Ascending aorta (tissue), 2 donors: Measurements from ENCODE around the gene SERINC3. TPM values are rescaled to one million over a fixed set of nuclear protein-coding genes. Genes with fewer than 3 reads are reported as not detected.

ENCODE experiments used
- DNase-seq, 2 donors: peaks; one replicate each; pipeline ENCODE4 v3.0.0-alpha.2; 2019; ENCODE audit warnings: low spot score in 2 of 2
- H3K27ac ChIP-seq, 2 donors: fragments of 200-600 bp; sonication (generic); one replicate each; pipeline ENCODE4 v1.5.1; 2016 to 2017; ENCODE audit warnings: mild to moderate bottlenecking in 1 of 2
- H3K27me3 ChIP-seq: fragments of 200-600 bp; sonication (generic); one replicate; pipeline ENCODE4 v1.5.1; 2017
- H3K36me3 ChIP-seq, 2 donors: fragments of 200-600 bp; sonication (generic); one replicate each; pipeline ENCODE4 v1.5.1; 2016
- H3K4me1 ChIP-seq, 2 donors: fragments of 200-600 bp; sonication (generic); one replicate each; pipeline ENCODE4 v1.5.1; 2016 to 2017; ENCODE audit warnings: mild to moderate bottlenecking in 1 of 2
- H3K4me3 ChIP-seq, 2 donors: fragments of 200-600 bp; sonication (generic); one replicate each; pipeline ENCODE4 v1.5.1; 2016 to 2017; ENCODE audit warnings: mild to moderate bottlenecking in 1 of 2
- H3K9me3 ChIP-seq, 2 donors: fragments of 200-600 bp; sonication (generic); one replicate each; pipeline ENCODE4 v1.5.1; 2016
- intact Hi-C: fragments of 100-400 bp; cut with DNase I; formaldehyde crosslinking; loops from one replicate; pipeline ENCODE4 v1.15.1; 2023
- total RNA-seq: library from RNA; depleted of rRNA; stranded (reverse); fragments of >200 nt; gene quantifications from one replicate; pipeline ENCODE4 v1.1.0, GENCODE V29; 2016
- TF ChIP-seq, protein P1 (sequence below), 3 experiments: fragments of 200-600 bp in 2 of 3; fragments of 450-650 bp in 1 of 3; sonication (generic) in 2 of 3; IDR thresholded peaks; one replicate each; pipeline ENCODE4 v1.5.1; 2016 to 2019; ENCODE audit warnings: antibody characterized with exemption in 3 of 3, mild to moderate bottlenecking in 1 of 3, moderate library complexity in 1 of 3

The SERINC3 gene
- total RNA-seq, 1 donor from 2014 or later: 78.1 TPM

DNA sequence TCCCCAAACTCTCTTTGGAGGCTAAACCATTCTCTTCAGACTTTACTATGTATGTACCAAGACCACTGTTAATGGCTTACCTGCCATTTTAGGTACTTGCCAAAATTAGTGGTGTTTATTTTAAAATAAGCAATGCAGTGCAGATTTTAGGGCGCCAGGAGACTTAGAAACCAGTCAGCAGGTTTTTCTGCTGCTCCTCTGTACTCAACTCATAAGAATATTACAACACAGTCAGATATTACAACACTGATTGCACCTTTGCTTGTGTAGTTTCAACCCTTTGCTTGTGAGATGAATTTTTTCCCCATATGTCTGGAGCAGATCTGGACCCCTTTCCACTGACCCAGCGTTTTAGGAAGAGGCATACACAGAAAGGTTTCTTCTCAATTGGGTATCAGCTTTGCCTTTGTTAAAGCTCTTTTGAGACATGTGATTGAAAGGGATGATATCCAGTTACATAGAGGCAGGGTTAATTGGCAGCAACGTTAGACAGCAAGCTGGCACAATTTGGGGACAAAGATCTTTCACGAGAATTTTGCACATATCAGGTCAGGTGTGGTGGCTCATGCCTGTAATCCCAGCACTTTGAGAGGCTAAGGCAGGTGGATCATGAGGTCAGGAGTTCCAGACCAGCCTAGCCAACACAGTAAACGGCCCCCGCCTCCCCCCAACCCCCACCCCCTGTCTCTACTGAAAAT is 40.0 kb downstream of the SERINC3 start:
- no peaks in the 10 kb centered on the region for H3K27me3 ChIP-seq
- no peaks in the 10 kb centered on the region for H3K9me3 ChIP-seq
- H3K4me3 ChIP-seq: no peak overlapping the region
- no peaks in the 10 kb centered on the region for H3K4me1 ChIP-seq
- intact Hi-C loops: no loop called here
- no peak for DNase-seq
- H3K27ac ChIP-seq: no peak overlapping the region
- peaks cover 23 to 61% of the 10 kb centered on the region in 2 donors for H3K36me3 ChIP-seq
- TF ChIP-seq, protein P1, sequence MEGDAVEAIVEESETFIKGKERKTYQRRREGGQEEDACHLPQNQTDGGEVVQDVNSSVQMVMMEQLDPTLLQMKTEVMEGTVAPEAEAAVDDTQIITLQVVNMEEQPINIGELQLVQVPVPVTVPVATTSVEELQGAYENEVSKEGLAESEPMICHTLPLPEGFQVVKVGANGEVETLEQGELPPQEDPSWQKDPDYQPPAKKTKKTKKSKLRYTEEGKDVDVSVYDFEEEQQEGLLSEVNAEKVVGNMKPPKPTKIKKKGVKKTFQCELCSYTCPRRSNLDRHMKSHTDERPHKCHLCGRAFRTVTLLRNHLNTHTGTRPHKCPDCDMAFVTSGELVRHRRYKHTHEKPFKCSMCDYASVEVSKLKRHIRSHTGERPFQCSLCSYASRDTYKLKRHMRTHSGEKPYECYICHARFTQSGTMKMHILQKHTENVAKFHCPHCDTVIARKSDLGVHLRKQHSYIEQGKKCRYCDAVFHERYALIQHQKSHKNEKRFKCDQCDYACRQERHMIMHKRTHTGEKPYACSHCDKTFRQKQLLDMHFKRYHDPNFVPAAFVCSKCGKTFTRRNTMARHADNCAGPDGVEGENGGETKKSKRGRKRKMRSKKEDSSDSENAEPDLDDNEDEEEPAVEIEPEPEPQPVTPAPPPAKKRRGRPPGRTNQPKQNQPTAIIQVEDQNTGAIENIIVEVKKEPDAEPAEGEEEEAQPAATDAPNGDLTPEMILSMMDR (IDR thresholded peaks at IDR 0.05): no peak

DNA sequence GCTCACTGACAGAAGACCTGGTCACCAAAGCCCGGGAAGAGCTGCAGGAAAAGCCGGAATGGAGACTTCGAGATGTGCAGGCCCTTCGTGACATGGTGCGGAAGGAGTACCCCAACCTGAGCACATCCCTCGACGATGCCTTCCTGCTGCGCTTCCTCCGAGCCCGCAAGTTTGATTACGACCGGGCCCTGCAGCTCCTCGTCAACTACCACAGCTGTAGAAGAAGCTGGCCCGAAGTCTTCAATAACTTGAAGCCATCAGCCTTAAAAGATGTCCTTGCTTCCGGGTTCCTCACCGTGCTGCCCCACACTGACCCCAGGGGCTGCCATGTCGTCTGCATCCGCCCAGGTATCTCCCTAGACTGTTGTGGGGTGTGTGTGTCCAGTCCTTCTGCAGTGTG is 41.8 kb downstream of the SERINC3 start:
- Histone ChIP-seq H3K27ac (no peak overlapping the region), H3K27me3 (no peaks in the 10 kb centered on the region), H3K4me3 (no peak overlapping the region), H3K4me1 (peaks cover 5 to 6% of the 10 kb centered on the region in 2 donors), H3K9me3 (no peaks in the 10 kb centered on the region), H3K36me3 (peaks cover 23 to 43% of the 10 kb centered on the region in 2 donors)
- intact Hi-C loops: no loop called here
- TF ChIP-seq, protein P1 (IDR thresholded peaks at IDR 0.05): no peak
- DNase-seq: no peak

DNA sequence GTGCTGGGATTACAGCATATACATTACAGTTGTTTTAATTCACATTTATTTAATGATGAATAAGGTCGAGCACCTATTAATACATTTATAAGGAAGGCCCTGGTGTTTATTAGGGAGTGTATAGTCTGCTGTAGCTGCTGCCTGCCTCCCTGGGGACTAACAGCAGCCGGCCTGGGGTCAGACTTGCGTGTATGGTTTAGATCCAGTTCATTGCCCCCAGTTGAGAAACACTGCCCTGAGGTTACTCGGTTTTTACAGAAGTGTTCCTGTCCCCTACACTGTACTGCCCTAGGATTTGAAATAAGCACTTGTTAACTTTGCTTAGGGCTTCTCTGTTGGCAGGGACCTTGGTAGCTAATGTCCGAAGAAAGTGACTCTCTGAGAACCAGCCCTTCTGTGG is 42.2 kb downstream of the SERINC3 start:
- Histone ChIP-seq H3K9me3 (no peaks in the 10 kb centered on the region), H3K36me3 (peaks cover 23 to 39% of the 10 kb centered on the region in 2 donors), H3K4me1 (peaks cover 5 to 6% of the 10 kb centered on the region in 2 donors), H3K27me3 (no peaks in the 10 kb centered on the region), H3K27ac (no peak overlapping the region), H3K4me3 (no peak overlapping the region)
- no peak for DNase-seq
- intact Hi-C loops: loop anchor here (5.0 to 10.0 kb wide), 3 partner anchors 258 to 385 kb away; partner anchors contain the start of gene OSER1
- TF ChIP-seq, protein P1 (IDR thresholded peaks at IDR 0.05): no peak

DNA sequence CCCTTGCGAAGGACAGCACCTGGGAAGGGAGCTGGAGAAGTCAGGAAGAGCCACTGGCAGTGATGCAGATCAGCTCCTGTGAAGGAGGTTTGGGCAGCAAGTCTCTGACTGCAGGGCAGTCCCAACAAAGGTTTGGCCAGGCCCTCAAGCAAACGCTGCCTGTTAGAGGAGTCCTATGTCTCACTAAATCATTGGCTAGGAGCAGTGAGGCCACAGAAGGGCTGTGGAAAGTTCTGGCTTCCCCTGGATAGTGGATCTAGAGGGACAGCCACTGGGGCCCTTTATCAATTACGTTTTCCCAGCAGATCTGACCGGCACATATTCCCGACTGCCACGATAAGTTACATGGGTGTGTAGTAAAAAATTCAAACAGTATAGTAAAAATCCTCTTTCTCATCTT is 43.7 kb downstream of the SERINC3 start:
- peaks cover 5 to 6% of the 10 kb centered on the region in 2 donors for H3K4me1 ChIP-seq
- H3K9me3 ChIP-seq: no peaks in the 10 kb centered on the region
- H3K27me3 ChIP-seq: no peaks in the 10 kb centered on the region
- TF ChIP-seq, protein P1 (IDR thresholded peaks at IDR 0.05): no peak
- H3K36me3 ChIP-seq: peaks cover 13 to 30% of the 10 kb centered on the region in 2 donors
- DNase-seq: no peak
- peak overlapping the region in 1 of 2 donors; percentile 29 for H3K27ac ChIP-seq
- intact Hi-C loops: loop anchor here (5.0 to 10.0 kb wide), 3 partner anchors 259 to 387 kb away; partner anchors contain the start of gene OSER1
- H3K4me3 ChIP-seq: no peak overlapping the region

DNA sequence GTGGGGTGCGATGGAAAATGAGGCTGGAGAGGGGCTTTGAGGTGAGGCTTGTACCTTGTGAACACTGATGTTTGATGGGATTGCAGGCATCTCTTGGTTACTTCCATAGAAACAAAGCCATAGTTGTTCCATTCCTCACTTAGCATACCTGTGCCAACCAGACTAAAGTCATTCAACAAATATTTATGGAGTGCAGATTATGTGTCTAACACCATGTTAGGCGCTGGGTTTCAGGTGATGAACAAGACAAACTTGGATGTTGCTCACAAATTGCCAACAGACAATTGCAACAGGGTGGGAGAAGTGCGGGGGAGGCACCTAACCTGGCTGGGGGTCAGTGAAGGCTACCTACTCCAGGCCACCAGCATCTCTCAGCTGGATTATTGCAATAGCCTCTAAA is 44.7 kb downstream of the SERINC3 start:
- DNase-seq: no peak
- intact Hi-C loops: loop anchor here (5.0 to 10.0 kb wide), 3 partner anchors 260 to 388 kb away; partner anchors contain the start of gene OSER1
- no peaks in the 10 kb centered on the region for H3K9me3 ChIP-seq
- peaks cover 5 to 6% of the 10 kb centered on the region in 2 donors for H3K4me1 ChIP-seq
- H3K27me3 ChIP-seq: no peaks in the 10 kb centered on the region
- peak overlapping the region; percentile 94 to 97 for H3K27ac ChIP-seq
- TF ChIP-seq, protein P1 (IDR thresholded peaks at IDR 0.05): no peak
- H3K36me3 ChIP-seq: peaks cover 9 to 24% of the 10 kb centered on the region in 2 donors
- no peak overlapping the region for H3K4me3 ChIP-seq
